Stromal cell of bone marrow (primary cell): ENCODE results near the gene EFNB2.

Source experiments
- DNase-seq: peaks from one replicate; pipeline ENCODE4 v3.0.0-alpha.2; 2012; ENCODE audit warnings: low read depth

EFNB2 gene

DNA sequence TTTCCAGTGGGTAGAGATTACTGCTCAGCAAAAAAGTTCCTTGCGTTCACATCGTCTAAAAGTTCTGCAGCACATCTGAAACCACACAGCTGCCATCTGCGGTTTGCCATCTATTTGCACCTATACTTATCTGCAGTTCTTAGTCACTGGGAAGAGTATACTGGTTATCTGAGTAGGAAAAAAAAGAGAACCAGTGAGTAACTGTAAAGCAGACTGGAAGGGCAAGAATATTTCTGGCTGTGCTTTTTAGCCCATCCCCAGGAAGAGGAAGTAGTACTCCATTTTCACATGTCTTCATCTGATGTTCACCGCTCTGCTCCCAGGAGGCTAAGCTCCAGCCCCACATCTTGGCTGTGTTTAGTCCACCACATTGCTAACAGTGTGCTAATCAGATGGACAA lies 35.6 kb downstream of the EFNB2 start:
- no peak for DNase-seq

DNA sequence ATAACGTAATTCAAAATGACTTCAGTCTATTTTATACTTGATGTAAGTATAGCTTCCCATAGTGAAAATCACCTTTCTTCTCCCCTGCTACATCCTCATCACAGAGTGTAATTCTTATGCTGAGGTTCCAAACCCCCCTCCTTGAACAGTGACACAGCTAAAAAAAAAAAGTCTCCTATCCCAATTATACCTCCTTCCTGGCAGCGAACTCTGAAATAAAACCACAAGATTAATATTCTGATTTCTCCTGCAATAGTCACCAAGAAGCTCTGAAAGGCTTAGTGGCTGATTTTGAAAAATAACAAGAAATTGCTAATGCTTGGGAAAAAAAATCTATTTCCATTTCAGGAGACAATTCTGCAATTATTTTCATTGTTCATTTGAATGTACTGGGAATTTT lies 36.3 kb downstream of the EFNB2 start:
- DNase-seq, result no peak

DNA sequence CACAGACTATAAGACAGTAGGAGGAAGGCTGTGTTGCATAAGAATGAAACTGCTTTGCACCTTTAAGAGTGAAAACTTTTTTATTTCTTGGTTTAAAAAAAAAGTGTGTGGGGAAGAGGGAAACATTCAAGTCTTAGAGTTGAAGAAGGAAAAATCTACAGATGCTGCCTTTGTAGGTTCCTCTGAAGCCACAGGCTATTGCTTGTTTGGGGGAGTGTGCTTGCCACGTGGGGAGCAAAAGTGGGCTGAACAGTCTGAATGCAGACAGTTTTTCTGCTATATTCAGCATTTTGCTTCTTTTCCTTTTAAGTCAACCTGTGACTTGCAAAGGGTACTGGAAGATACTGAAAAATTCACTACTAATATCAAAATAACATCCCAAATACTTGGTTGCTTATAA lies 36.9 kb downstream of the EFNB2 start:
- no peak for DNase-seq

DNA sequence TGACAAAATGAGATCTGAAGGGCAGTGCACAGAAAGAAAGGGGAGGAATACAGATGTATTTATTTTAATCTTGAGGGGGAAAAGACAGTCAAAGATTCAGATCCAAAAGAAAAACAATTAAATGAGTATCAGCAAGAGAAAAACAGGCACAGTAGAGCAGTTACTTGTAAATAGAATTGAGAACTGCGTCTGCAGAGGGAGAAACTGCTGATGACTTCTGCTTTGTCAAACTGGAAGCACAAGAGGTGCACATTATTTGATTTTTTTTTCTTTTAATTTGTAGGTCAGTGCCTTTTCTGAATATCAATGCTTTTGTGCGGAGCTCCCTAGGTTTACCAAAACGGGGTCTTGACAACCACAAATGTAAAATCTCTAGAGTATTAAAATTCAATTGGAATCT lies 37.3 kb downstream of the EFNB2 start:
- no peak for DNase-seq

DNA sequence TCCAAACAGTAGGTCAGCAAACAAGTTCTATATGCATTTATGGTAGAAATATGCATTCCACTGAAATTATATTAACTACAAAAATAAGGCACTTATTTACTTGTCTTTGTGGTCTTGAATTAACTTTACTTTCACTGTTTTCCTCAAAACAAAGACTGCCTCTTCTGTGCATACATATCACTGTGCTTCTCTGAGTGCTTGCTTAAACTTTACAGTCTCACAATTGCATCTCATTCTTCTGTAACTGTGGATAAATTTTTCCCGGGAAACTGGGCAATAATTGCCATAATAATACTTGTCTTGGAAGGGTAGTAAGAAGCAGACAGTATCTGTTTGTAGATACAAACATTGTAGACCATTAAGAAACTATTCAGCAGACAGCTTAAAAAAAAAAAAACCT lies 38.4 kb downstream of the EFNB2 start:
- no peak for DNase-seq

DNA sequence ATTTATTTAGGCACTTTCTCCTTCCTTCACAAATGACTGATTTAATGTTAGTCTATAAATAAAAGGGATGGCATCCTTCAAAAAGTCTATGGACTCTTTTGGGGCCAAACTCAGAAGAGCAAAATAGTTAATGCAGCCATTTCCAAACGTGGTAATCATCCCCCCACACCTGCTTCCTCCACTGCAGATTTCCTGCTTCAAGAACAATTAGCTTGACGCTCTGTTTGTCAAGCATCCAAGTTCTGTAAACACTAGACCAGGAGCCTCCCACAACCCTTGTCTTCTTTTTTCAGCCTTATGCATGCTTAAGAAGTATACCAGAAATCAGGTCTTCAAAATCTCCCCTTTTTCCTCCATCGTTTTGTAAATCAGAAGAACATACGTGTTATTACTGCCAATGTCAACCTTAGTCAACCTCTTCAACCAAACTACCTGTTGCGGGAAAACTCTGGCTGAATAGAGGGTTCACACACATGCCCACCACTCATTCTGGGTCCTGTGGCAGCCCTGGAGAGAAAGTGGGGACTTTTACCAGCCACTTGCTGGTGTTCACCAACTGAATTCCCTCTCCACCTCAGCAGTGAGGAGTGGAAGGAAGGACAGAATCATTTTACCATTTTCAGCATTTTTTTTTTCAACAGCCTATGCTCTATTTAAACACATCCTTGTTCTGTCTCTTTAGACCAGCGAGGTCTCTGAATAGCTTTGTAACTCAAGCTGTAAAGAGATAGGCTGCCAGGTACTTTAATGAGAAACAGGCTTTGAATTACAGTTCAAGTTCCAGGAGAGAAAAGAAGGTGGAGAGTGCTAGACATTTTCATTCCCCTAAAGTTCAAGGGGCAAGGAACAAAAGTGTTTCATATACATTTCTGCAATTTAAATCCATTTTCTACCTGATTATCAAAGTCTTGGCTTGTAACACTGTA lies 39.1 kb downstream of the EFNB2 start:
- no peak for DNase-seq

DNA sequence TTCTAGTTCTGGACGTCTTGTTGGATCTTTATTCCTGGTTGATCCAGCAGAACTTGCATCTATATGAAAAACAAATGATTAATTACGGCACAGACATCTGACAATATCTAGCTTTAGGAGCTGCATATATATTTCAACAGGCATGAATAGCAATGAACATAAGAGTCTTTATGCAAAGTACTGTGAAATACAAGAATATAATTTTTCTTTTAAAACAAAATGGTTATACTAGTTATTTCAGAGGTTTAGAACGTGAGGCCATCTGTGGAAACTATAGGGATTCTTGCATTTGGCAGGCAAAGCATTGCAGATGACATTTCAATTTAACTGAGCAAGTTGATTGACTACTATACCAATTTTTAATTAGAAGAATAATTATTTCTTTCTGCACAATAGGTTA lies 40.5 kb downstream of the EFNB2 start:
- DNase-seq, result no peak

DNA sequence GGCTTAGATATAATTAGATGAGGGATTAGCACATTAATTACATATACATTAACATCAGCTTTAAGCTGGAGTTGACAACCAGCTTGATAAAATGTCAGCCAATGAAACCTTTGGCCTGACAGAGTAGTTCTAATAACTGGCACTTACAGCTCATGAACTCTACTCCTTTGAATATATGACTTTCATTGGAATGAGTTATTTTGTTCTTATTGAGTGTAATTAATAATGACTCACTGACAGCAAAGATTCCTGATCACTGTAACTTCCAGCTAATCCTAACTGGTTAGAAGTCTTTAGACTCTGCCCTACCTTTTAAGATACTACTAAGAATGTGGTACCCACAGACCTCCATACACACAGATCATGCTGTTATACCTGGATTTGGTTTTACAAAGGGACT lies 41.0 kb downstream of the EFNB2 start:
- DNase-seq, result no peak

DNA sequence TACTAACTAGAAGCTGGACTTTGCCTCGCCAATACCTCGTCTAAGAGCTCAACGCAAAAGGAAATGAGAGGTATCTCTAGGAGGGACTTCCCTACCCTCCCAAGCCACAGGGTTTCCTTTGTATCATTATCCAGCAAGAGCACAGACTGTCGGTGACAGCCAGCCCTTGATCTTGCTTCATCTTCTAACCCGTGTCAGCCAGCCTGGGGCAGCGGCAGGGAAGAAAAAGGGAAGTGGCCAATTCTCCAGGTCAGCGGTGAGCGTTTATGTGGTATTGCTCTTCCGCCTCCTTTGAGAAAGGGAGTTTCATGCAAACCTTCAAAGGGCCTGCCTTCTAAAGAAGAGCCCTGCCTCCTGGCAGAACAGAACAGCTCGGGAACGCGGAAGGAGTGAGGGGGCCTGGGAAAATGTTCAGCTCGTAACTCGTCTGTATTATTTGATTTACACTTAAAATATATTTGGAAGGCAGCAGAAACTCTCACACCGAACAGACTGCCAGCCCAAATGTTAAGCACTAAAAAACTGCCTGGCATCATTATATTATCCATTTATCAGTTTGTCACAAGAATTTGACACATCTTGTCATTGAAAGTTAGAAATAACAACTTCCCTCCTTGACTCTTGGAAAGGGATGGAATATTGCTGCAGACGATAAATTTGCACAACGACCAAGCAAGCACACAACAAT lies 41.8 kb downstream of the EFNB2 start:
- no peak for DNase-seq

DNA sequence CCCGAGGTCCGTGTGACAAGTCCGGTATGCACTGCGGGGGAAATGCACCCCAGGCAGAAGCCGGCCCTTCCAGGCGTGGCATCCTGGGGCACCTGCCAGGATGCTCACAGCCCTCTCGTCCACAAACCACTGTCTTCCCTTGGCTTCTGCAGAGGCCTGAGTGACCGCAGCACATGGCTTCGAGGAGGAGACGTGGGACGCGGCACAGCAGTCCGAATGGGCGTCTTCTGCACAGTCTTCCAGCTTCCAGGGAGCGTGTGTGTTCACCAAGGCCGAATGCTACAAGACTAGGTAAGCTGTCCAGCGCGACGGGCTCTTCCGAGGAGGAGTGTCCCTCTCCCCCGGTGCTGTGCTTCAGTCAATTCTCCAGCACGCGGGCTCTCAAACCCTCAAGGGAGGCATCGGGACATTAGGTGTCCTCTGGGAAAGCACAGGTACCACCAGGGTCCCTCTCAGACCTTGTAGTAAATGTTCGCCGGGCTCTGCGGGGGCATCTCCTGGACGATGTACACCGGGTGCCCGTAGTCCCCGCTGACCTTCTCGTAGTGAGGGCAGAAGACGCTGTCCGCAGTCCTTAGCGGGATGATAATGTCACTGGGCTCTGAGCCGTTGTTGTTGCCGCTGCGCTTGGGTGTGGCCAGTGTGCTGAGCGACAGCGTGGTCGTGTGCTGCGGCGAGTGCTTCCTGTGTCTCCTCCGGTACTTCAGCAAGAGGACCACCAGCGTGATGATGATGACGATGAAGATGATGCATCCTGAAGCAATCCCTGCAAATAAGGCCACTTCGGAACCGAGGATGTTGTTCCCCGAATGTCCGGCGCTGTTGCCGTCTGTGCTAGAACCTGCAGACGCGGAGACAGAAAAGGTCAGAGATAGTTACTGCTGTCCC lies 42.6 kb downstream of the EFNB2 start:
- no peak for DNase-seq

DNA sequence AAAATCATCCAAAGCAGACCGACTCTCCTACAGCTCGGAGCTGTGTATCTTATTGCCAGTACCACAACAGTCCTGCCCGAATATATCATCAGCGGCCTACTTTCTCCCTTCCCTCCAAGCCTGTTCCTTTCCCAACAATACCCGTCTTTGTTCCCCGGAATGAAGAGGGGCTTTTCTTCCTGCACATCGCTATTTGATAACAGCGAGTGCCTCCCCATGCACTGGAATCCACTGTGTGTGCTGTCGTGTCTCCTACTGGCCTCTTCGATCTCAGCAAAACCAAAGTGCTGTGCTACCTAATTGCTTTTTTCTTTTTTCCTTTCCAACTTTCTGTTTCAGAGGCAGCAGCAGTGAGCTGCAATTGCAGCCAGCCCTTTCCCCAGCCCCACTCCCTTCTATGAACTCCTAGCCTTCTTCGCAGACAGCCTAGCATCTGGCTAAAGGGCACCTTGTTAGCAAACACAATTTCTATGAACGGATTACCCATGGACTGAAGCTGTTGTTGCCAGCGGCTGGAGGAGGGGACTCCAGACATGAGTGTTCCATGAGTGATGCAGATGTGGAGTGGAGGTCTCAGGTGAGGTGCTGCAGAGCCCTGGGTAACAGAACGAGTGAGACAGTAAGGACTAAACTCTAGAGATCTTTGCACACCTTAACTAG lies 43.4 kb downstream of the EFNB2 start:
- no peak for DNase-seq

DNA sequence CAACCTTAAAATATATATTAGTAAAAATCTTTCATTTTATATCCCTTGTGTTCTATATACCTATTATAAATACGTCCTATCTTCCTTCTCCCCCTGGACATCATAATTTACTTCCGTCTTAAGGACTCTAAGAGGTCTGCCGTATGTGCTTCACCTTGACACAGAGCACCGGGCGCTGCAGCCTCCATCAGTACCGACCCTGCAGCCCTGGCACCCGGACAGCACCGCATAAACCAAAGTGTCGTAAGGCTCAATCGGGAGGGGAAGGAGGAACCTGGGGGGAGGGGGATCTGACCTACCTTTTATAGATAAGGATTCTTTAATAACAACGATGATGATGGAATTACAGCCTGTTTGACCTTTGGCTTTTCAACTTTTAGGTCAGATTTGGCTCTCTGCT lies 44.0 kb downstream of the EFNB2 start:
- no peak for DNase-seq

DNA sequence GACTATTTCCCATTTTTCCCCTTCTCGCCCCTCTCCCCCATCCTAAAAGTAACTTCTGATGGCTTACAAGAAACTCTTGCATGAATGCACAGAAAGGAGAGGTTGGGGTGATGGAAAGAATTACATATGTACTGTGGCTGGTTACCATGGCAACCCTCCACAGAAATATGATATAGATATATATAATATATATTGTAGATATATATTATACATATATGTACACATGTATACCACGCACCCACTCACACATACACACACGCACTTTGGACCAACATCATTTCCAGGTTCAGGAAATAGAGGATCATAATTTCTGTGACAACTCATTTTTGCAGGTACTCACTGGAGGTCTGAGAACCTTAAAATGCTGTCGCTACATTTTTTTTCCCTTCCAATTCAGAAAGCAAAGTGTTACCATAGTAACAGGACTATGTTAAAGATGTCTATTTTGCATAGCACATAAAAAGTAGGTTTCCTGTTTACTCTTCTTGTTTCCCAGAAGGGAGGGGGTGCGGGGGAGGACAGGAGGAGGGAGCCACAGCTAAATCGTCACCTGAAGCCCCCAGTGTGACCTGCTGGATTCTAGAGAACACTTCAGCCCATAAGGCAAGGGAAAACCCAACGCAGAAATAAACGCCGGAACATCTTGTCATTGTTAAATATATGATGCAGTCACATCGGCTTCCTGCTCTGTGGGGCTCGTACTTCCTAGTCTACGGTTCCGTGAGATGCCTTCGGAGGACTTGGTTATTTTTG lies 44.7 kb downstream of the EFNB2 start:
- no peak for DNase-seq

DNA sequence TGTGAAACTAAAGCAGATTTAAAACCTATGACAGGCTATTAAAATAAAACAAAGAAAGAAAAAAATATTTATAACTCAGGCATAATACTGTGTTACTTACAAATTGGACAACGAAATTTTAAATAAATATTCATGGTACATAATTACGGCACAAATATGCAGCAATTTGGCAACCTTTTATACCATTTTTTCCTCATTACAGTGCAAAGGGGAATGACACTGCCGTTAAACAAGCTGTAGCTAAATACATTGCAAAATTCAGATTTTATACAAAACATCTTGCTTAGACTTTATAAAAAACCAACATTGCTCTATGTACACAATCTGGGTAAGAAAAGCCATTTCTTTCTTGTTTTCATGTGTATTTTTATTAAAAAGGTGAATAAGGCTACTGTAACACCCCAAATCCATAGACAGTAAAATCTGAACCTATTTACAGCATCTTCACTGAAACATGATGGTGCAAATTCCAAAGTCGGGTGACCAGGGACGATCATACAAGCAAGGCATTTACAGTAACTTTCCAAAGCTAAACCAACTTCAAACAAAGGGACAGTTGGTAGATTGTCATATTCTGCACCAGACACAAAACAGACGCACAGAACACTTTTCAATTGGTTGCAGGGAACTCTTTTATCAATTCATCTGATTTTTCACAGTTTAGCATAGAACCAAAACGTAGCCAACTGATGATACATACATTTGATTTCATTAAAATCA lies 45.5 kb downstream of the EFNB2 start:
- no peak for DNase-seq

DNA sequence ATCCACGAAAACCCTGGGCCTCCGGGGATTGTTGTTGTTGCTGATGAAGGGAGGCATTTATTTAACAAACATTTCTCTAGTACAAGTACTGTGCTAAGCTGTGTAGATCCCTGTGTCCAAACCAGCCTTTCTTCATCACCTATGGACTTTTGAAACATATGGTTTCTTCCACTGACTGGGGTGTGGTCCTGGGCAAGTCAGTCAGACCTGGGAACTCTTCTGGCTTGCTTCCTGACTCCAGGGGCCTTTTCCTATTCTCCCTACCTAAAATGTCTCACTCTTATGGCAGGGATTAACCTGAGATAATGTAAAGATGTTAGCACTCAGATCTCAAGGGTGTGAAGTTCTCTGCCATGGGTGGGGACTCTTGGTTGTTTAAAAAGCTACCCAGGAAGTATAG lies 46.8 kb downstream of the EFNB2 start:
- no peak for DNase-seq

DNA sequence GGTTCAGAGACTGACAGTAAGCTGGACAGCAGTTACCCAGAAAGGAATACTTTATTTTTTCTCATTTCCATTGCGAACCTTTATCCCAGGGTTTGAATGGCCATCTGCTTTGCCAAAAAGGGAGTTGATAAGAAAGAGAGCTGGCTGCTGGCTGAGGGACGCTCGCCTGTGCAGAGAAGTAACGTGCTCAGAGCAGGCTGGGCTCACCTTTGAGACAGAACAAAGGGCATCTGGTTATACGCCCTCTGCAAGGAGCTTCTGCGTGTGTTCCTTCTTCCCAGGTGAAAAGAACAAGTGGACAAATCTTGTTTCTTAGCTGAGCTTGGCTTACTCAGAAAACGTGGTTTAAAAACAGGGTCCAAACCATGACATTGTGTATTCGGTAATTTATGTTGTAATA lies 47.4 kb downstream of the EFNB2 start:
- DNase-seq, result no peak

DNA sequence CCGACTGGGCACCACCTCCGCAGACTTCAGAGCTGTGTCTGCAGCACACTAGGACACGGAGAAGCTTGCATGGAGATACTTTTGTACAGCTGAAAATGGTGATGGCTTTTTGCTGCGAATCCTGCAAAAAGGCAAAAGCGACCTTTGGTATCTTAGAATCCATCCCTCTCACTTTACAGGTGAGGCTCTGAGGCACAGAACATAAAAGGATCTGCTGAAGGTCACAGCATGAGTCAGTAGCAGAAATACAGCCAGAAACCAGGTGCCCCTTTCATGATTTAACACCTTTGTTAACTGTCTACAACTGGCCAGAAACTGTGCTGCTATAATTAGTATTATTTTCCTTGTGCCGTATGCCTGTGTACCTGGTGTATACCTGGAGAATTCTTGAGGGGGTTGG lies 48.3 kb downstream of the EFNB2 start:
- DNase-seq, result no peak

DNA sequence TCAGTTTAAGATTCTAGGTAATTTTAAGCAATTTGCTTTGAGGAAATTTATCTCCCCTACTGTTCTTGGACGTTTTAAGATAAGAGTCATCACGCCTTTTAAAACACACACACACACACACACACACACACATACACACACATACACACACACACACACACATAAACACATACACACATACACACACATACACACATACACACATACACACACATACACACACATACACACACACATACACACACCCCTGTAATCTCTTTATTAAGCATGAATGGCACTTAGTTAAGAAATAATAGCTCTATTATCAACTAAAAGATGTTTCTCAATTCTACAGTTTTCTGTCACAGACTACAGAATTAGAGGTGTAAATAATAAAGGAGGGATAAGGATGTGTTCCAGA lies 49.2 kb downstream of the EFNB2 start:
- DNase-seq, result no peak

DNA sequence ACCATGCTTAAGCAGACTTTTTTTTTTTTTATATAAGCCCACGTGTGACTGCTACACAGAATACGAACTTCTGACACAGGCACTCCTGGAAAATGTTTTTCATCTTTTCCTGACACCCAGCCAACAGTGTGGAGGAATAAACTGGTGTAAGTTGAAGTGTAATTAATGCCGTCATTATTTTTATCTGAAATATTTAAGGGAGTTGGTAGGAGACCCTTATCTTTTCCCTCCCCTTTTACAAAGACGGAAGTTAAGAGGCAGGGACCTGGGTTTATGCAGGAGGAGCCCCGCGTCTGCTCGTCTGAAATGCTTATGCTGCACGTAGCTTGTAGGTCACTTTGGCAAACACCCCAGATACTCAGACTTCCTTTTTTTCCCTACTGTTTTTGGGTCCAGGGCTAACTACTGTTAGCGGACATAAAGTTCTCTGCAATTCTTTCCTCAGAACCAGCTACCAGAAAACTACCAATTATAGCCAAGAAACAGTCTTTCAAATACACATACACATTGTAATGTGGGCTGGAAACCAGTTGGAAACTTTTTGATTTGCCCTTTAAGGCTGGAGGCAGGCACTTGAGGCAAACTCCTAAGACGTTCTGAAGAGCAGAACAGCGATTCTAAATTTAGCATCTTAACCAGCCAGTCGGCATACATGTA lies 50.8 kb downstream of the EFNB2 start:
- peak; percentile 16 for DNase-seq

DNA sequence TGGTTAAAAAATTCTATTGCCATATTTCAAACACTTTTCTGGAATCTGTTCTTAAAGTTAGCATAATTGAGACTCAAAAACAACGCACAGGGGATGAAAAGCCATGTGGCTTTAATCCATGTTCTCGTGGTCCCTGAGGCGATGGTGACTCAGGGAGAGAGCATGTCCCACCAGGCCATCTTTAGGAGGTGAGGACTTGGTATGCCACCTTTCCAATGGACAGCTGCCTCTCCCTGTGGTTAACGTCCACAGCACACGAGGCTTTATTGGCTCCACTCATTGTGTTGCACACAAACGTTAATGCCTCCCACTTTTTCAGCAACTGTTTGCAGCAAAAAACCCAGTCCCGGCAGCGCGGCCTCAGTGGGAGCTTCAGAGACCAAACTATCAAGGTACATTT lies 51.4 kb downstream of the EFNB2 start:
- DNase-seq, result no peak
